NT2/D1 (cell line): Measurements from ENCODE around the gene TRAK2.

ENCODE experiments used
- SUZ12 ChIP-seq: IDR thresholded peaks from 2 replicates; pipeline ENCODE4 v1.6.1; 2011; ENCODE audit not compliant: insufficient read length, insufficient read depth; ENCODE audit errors: extremely low read depth
- YY1 ChIP-seq: IDR thresholded peaks from 2 replicates; pipeline ENCODE4 v1.6.1; 2011; ENCODE audit not compliant: insufficient read length, insufficient read depth
- ZNF274 ChIP-seq: IDR thresholded peaks from 2 replicates; pipeline ENCODE4 v1.6.1; 2011; ENCODE audit warnings: mild to moderate bottlenecking, low read depth, low read length

DNA sequence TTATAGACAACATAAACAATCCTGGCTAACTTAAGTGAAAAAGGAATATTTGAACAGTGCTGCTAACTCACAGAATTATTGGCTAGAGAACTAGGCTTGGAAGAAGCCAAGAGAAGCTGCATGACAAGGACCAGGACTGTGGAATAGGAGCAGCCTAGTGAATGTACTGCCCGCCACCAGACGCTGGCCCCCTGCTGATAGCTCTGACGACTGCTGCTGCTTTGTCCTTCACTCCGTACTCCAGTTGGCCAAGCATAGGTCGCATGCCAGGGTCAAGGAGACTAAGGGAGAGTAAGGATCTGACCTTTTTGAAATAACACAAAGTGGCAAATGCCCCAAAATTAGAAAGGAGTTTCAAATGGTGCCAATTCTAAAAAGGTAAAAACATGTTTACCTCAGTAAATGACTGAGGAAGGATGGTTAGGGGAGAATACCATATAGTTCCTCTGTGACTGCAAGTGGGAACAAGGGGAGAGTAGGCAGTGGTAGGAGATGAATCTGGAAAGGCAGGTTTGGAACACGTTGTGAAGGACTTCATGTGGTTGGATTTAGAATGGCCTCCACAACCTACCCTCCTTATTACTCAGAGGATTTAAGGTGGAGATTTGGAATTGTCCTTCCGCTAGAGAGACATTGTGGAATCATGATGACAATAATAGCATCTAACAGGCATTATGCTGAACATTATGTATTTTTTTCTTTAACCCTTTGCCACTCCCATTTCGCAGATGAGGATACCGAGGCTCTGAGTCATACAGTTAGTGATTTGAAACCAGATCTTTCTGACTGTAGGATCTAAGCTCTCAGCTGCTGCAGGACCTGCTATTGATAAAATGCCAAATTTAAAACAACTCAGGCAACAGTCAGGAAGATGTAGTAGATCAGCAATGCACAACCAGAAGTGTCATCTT, 19.8 kb upstream of the TRAK2 start:
- TF ChIP-seq SUZ12: no peak
- TF ChIP-seq ZNF274: no peak
- TF ChIP-seq YY1: no peak
